GM21528 (cell line): ENCODE measurements around the gene CEP126.

Experiments used
- ATAC-seq: cut with Tn5 transposase; IDR thresholded peaks from one replicate; pipeline ENCODE4 v1.9.1; 2021; ENCODE audit warnings: mild to moderate bottlenecking, moderate library complexity; ENCODE audit not compliant: unreplicated experiment, low FRiP score

Gene CEP126, protein sequence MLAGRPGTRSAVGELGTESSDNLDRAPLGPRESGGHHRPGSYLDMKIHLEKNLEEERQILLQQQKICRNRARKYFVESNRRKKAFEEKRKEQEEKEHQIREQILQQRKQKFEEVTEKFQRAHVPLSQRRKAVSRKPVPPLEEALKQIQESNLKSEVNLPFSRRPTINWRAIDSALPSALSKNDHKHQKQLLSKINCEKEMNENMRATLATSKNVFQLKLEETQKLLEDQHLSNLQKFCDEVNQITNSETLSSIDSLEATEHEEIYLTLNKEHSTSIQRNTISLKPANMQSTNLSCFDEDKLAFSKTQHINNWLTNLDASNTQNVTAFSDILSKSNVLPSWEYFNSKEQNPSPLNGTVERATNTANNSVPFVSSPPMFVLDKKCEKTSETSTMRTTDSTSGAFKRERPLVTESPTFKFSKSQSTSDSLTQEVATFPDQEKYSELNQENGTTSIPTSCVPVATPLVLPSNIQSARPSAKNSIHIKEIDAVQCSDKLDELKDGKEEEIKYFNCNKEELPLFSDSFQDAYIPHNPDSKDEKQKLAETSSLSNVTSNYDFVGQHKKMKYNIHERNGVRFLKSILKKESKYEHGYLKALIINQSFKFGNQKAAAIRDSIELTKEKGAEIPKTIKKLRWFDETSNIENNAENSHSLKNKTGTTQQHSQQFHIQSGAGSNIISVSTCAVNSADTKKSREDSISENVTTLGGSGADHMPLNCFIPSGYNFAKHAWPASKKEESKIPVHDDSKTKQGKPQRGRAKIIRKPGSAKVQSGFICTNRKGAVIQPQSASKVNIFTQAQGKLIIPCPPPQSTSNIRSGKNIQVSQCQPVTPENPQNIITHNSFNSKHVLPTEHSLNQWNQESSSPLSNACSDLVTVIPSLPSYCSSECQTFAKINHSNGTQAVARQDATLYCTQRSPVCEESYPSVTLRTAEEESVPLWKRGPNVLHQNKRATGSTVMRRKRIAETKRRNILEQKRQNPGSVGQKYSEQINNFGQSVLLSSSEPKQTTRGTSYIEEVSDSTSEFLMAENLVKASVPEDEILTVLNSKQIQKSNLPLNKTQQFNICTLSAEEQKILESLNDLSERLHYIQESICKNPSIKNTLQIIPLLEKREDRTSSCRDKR

DNA sequence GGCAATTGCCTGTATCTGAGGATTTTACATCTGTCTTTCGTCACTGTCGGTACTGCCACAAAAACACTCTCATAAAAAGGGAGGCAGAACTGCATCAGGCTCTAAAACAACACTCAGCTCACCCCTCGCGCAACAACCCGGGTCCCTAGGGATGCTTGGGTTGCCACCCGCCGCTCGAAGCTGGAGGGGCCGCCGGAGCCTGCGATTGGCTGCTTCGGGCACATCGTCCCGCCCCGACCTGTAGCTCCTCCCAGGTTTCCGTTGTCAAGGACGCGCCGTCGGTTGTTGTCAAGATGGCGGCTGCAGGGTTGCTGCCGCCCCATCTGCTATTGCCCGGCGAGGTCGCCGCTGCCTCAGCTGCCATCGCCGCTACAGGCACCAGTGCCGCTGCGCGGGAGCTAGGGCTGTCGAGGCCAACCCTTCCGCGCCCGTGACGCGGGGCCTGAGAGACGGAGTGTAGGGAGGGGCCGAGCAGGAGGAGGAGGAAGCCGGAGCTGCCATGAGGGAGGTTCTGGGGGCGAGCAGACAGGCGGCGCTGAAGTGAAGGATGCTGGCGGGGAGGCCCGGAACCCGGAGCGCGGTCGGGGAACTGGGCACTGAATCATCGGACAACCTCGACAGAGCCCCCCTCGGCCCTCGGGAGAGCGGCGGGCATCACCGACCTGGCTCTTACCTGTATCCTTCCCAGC, at the start of gene CEP126:
Gene CEP126, plus strand, starts transcription at position 273 of the 689 bp plus-strand sequence. Its CDS starts 275 bp downstream, at position 548.
- ATAC-seq = peak; percentile 100

DNA sequence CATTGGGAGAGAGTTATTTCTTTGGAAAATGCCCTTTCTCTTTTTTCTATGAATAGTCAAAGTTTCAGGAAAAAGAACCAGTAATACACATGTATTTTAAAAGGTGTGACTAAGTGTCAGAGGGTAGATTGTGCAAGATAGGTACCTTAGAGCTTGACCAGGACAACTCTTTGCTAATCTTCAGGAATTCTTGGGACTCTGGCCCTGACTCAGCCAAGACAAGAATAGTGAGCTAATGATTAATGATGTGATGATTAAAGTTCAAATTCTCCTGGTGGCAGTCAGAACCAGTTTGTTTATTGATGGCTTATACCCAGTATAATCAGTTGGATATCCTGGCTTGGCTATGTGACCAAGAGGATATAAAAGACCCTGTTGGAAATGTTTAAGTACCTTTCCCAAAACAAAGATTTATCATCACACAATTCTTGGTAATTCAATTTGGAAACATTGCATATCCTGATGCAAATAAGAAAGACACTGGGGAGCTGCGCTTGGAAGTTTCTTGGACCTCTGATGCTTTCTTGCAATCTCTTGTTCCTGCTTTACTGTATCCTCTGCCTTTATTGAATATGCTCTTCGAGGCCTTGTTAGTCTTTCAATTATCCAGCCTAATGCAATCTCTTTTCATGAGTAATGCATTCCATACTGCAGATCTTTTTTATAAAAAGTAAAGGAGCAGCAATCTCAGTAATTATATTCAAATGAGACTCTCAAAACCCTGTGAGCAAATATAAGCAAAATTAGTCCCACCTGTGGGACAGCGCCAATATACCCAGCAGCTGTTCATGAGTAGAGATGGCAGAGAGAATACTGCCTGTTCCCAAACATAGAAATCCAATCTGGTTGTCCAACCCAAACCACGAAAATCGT, 48.0 kb upstream of the CEP126 start:
- no peak for ATAC-seq

DNA sequence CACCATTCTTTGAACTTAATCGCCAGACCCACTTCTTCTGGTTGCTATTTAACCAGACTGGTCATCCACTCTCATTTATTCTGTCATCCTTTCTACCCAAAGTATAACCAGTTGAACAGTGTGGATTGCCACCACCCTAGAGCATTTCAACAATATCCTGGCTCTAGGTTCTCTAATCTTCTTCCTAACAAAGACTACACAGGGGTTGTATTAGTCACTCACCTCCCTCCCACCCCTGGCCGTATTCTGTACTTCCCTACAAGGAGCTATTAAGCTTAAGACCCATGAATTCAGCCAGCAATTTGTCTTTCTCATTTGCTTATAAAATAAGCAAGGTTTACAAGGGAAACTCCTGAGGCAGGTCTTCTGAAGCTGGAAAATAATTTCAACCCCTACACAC, 46.9 kb upstream of the CEP126 start:
- ATAC-seq = no peak

DNA sequence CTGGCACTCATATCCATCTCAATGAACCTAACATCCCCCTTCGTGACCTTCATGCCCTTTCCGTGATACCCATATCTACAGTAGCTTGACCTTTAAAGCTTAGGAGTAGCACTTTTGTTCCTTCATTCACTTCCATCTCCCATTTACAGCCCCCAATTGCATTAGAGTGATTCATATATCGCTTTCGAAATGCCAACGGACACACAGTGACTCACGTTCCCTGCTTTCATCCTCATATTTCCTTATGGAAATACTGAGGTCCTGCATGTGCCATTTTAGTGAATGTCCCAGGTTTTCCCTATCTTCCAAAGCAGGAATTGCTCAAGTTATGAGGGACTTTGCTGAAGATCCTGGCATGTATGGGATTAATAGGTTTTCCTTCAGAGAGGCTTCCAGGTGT, 44.3 kb upstream of the CEP126 start:
- no peak for ATAC-seq

DNA sequence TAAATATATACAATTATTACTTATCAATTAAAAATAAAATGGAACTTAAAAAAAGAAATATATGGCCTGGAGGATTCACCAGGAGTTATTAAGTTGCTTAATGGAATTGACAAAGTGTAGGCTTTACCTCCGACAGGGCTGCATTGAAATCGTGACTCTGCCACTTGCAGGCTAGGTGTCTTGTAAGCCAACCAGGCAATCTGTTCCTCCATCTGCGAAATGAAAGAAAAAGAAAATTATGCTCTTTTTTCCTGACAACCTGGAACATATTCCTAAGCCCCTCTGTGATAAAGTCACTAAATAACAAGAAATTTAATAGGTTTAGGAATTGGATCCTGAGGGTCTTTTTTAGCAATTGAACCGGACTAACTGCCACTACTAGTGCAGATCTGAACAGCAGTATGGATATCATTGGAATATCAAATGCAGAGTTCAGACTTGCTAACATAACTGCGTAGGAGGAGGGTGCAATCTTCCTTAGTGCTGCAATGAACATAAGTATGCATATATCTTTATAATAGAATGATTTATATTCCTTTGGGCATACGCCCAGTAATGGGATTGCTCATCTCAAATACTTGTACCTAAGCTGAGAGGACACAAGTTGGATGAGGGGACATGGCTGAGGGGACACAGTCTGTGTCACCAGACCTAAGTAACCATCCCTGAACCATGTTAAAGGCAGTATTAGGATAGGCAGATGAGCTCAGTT, 42.5 kb upstream of the CEP126 start:
- no peak for ATAC-seq

- ATAC-seq = no peak
Measured at GRCh38 chr11:101880222-101880621, 34.6 kb upstream of the CEP126 start.

- no peak for ATAC-seq
Measured at GRCh38 chr11:101881586-101881985, 33.2 kb upstream of the CEP126 start.

DNA sequence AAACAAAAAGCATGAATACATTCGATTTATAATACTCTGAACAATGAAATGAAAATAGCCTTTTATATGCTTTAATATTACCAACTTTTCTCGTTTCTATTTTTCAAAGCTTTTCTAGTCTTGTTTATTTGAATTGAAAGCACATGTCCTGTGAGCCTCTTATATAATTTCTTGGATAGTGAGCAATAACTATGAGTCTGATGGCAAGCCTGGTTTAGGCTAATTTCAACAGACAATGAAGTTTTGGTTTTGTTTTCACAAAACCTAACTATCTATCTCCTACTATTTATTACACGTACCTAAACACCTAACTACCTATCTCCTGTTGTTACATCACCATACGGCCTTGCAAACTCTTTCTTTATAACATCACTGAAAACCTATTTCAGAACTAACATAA, 29.2 kb upstream of the CEP126 start:
- no peak for ATAC-seq

GRCh38 chr11:101889767-101890166, 25.0 kb upstream of the CEP126 start:
- no peak for ATAC-seq

GRCh38 chr11:101894505-101894904, 20.3 kb upstream of the CEP126 start:
- ATAC-seq = no peak

GRCh38 chr11:101907815-101908214, 7.0 kb upstream of the CEP126 start:
- no peak for ATAC-seq

DNA sequence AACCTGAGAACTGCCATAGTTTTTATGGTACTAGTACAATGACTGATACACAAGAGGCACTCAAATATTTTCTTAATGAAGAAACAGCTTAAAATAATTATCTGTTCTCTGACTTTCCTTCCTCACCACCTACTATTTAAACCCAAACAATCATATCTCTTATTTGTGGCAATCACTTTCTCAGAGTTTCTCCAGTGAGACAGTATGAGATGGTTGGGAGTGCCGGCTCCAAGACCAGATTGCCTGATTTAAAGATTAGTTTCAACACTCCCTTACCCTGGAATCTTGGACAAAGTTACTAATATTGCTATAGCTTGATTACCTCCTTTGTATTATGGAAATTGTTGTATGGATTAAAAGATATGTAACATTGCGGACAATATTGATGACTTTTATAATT, 5.7 kb upstream of the CEP126 start:
- no peak for ATAC-seq

- ATAC-seq = no peak
Measured at GRCh38 chr11:101912823-101913284, 2.0 kb upstream of the CEP126 start.

GRCh38 chr11:101913656-101914055, 1.2 kb upstream of the CEP126 start:
- ATAC-seq = no peak

GRCh38 chr11:101914341-101914737, 471 bp upstream of the CEP126 start:
- no peak for ATAC-seq

DNA sequence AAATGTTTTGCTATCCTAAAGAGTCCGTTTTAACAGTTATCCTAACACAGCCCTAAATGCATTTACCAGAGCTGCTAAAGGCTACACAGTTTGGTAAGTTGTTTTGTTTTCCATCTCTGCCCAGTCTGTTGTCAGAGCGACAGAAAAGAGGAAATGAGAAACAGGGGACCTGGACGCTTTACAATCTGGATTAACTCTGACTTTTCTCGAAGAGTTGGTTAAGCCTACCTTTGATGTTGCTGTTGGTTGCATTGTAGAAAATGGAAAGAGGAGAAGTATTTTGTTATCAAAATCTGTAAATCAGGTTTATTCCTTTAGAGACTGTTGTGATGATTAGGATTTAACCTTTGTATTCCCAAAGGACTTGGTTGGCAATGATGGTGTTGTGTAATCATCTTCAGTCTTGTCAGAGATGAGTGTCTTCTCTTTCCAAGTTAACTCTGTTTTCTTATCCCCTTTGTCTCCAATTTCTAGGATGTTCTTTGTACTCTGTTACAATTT, 1.0 kb downstream of the CEP126 start:
- peak; percentile 39 for ATAC-seq

DNA sequence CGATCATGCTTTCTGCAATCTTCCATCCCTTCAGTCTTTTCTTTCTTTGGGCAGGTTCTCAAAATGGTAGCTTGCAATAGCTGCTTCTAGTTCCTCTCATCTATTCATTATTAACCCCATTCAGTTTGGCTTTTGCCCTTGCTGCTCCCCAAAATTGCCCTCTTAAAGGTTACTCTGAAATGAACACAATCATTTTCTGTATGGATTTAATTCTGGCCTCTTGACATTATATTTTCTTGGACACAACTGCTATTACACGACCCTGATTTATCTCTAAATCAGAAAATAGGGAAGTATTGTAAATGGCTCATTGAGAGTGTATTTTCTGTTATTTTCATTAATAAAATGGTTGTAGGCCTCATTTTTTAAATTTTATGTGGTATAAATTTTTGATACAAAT, 1.6 kb downstream of the CEP126 start, which contains the start of gene ANGPTL5:
Gene ANGPTL5, minus strand, starts transcription at position 101 of the 400 bp plus-strand sequence. CDS start 8,613 bp downstream, outside the sequence.
- no peak for ATAC-seq

- no peak for ATAC-seq
Measured at GRCh38 chr11:101917226-101917625, 2.4 kb downstream of the CEP126 start.
